NCI-H1105 (cell line): ENCODE results near the gene PCOLCE2.

Source experiments
- DNase-seq: peaks from one replicate; lab custom pipeline; 2025; lab: John Stamatoyannopoulos, UW

PCOLCE2 gene

GRCh38 chr3:142863930-142864920 is 24.7 kb downstream of the PCOLCE2 start:
- no peak for DNase-seq

GRCh38 chr3:142863010-142863817 is 25.7 kb downstream of the PCOLCE2 start:
- DNase-seq, result no peak

GRCh38 chr3:142861926-142862325 is 27.0 kb downstream of the PCOLCE2 start:
- no peak for DNase-seq

GRCh38 chr3:142858043-142858442 is 30.8 kb downstream of the PCOLCE2 start:
- peak; percentile 60 for DNase-seq

GRCh38 chr3:142857056-142857455 is 31.8 kb downstream of the PCOLCE2 start:
- DNase-seq, result peak; percentile 54

DNA sequence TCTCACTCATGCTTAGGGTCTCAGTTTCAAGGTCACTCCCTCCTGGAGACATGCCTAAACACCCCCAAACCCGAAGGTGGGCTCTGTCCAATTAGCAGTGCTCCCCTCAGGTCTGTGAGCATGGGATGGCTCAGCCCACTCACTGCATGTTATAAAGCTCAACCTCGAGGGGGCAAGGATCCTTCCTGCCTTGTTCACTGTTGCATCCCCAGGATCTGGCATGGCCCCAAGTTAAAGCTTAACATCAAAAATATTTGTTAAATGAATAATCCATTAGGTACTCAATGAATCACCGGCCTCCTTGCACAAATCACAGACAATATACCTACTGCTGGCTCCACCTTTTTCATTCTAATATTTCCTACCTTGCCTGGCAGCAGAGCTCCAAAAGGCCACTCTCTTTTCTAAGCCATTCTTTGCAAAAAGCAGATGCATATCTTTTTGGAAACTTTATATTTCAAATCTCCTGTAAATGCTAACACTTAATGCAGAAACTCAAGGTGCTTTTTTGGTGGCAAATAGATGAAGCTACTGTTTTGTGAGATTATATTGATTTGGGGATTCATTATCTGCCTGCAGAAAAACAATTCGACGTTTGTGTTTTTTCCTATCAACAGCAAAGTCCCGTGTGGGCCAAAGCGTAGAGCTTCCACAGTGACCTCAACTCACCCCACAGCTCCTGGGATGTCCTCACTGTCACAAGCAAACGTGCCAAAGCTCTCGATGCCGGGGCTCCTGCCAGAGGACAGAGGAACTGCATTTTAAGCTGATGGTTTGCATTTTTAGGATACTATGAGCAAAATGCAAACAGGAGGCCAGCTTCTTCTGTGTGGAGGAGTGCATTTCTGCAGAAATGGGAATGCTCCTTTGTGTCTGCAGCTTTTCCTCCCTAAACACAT is 35.4 kb downstream of the PCOLCE2 start:
- no peak for DNase-seq

GRCh38 chr3:142852009-142852408 is 36.9 kb downstream of the PCOLCE2 start:
- DNase-seq, result no peak

DNA sequence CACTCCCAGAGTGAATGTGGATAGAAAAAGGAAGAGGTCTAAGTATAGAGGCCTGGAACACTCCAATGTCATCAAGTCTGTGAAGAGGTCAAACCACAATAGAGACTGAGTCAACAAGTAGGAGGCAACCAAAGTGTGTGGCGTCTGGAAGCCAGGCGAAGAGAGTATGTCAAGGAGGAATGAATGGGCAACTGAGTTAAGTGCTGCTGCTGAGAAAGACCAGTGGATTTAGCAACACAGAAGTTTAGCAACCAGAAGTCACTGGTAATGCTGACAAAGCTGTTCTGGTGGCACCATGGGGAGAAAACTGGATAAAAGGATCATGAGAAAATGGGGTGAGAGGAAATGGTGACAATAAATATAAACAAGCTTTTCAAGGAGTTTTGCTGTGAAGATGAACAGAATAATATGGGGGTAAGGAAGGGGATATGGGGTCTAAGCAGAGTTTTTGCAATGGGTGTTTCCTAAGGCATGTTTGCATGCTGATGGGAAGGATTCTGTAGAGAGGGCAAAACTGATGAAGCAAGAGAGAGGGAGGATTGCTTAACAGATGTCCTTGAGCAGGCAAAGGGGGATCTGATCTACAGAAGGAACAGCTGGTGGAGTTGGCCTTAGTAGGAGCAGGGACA is 38.4 kb downstream of the PCOLCE2 start:
- no peak for DNase-seq

DNA sequence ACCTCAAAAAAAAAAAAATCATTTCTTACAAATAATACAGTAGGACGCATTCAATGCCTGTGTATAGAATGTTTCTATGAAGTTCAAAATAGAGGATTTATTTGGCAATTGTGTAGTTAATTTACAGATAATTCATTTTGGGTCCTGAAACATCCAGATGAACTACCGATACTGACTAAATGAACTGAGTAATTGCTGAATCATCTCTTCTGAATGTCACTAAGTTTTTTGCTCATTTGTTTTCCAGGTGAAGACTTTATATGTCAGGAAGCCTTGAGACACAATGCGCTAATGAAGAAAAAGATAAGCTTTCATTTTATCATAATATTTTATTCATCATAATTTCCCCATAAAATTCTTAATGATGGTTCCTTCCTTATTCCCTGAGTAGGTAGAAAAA is 39.7 kb downstream of the PCOLCE2 start:
- DNase-seq, result no peak

GRCh38 chr3:142846779-142847577 is 41.9 kb downstream of the PCOLCE2 start:
- DNase-seq, result no peak

DNA sequence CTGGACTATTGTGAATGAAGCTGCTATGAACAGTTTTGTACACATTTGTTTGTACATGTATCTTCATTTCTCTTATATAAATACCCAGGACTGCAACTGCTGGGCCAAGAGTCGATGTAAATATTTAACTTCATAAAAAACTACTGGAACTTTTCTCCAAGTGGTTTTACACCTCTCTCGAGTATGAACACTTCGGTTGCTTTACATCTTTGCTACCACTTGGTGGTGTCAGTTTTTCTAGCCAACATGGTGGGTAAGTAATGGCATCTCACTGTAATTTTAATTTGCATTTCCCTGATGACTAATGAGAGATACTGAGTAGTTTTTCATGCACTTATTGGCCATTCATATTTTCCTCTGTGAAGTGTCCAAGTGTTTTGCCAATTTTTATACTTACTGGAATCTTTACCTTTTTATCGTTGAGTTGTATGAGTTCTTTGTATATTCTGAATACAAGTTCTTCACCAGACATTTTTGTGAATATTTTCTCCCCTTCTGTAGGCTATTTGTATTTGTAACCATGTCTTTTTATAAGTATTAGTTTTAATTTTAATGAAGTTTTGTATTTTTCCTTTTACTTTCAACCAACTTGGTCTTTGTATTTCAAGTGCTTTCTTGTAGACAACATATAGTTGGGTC is 44.4 kb downstream of the PCOLCE2 start:
- DNase-seq, result peak; percentile 20

- DNase-seq, result no peak
Observed at GRCh38 chr3:142839831-142840230, 49.1 kb downstream of the PCOLCE2 start.

GRCh38 chr3:142837526-142837925 is 51.4 kb downstream of the PCOLCE2 start:
- DNase-seq, result no peak

DNA sequence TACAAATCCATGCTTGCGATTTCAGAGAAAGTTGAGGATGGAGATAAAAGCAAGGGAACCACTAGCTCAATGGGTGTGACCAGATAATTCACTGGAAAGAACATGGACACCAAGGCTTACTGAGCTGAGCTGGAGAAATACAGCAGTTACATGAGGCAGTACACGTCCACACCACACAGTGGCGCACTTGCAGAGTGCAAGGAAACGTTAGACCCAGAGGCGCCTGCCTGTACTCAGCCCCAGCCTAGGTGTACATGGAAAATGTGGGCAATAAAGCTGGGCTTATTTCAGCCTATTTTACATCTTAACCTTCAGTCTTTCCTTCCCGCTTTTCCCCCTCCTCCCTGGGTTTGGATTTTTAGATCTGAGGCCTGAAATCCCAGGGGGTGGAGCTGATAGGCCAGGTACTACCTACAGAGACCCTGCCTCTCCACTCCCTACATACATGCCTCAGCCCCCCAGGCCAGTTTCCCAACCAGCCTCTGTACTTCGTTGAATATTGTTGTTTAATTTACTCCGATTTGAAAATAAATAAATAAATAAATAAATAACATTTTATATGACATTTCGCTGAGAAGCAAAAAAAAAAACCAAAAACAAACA is 60.1 kb downstream of the PCOLCE2 start:
- DNase-seq, result peak; percentile 77

DNA sequence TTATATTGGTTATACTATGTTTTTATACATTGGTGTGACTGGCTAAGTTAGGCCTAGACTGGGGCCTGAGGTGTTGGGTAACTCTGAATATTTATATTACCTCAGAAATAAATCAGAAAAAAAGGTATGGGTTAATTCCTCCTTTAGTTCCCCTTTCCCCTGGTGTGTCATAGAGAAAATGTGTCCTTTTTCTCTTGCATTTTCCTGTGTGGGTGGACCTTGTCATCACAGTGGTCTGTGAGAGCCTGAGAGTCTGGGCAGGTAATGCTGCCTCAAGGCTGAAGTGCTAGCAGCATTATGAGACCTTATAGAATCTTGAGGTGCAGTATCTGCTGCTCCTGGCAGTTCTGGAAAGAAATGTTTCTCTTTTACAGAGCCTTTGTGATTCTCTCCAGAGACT is 69.7 kb downstream of the PCOLCE2 start:
- DNase-seq, result no peak

- DNase-seq, result no peak
Observed at GRCh38 chr3:142818651-142819050, 70.2 kb downstream of the PCOLCE2 start.

DNA sequence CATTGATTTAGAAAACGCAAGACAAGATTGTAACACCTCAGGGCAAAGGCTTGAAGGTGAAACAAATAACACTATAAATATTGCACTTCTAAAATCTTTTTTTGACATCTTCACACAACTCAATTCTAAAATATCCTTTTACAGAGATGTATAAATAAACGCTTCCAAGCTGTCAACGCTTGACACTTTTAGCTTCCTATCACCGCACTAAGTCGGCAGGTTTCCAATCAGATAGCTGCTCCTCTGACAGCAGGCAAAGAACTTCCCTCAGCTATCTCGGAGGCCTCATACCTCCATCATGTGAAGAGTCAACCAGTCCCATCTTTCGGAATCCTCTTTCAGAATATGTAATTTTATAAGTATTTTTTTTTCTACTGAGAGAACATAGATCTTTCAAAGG is 71.0 kb downstream of the PCOLCE2 start:
- no peak for DNase-seq

GRCh38 chr3:142817356-142817755 is 71.5 kb downstream of the PCOLCE2 start:
- DNase-seq, result no peak

DNA sequence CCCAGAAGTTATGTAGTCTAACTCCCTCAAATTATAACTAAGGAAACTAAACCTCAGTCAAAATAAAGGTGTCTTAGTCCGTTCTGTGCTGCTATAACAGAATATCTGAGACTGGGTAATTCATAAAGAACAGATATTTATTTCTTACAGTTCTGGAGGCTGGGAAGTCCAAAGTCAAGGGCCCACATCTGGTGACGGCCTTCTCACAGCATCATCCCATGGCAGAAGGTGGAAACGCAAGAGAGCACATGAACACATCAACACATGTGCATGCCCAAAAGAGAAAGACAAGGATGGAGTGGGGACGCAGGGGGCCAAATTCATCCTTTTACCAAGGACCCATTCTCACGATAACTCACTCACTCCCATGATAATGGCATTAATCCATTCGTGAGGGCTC is 73.1 kb downstream of the PCOLCE2 start:
- no peak for DNase-seq

DNA sequence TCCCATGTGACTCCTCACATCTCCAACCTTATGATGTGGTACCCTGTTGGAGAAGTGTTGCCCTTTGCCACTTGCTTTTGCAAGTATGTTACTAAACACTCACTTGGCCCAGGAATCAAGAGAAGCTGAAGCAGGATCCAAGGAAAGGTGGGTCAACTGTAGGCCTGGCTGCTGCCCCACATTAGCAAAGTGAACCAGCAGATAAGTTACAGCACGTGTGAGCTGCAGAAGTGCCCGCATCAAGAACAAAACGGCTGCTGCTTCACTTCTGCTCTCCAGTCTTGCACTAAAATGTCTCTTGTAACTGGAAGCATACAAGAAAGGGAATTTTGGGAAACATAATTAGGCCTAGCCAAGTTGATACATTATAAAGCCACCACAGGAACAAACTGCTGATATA is 79.6 kb downstream of the PCOLCE2 start:
- DNase-seq, result no peak
